Measurements from ENCODE around the gene TBPL1.

DNA sequence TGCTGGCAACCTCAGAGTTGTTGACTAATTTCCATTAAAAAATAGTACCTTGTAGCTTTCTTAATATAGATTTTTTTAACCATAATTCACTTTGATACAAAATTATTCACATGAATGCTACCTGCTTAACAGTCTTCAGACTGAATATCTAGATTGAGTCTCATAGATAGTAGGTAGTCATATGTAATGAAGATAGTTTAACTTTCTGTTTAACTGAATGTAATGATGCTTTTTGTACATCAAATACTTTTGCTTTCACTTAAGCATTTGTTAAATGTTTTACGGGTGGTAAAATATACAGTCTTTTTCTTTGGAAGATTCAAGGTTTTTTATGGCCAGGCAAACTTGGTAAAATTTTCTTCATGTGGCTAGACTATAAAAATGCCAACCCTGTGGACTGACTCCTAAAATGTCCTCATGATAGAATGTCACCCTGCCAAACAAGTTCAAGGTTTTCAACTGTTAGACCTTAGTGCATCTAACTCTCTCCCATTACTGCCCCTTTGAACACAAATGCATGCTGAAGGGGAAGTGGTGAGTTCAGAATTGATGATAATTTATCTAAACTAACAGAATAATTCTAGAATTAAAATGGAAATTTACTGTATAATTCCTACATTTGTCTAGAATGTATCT lies 16.4 kb downstream of the TBPL1 start:
- TF ChIP-seq POLR2A (IDR thresholded peaks at IDR 0.05), result no peak
- TF ChIP-seq, protein P1, sequence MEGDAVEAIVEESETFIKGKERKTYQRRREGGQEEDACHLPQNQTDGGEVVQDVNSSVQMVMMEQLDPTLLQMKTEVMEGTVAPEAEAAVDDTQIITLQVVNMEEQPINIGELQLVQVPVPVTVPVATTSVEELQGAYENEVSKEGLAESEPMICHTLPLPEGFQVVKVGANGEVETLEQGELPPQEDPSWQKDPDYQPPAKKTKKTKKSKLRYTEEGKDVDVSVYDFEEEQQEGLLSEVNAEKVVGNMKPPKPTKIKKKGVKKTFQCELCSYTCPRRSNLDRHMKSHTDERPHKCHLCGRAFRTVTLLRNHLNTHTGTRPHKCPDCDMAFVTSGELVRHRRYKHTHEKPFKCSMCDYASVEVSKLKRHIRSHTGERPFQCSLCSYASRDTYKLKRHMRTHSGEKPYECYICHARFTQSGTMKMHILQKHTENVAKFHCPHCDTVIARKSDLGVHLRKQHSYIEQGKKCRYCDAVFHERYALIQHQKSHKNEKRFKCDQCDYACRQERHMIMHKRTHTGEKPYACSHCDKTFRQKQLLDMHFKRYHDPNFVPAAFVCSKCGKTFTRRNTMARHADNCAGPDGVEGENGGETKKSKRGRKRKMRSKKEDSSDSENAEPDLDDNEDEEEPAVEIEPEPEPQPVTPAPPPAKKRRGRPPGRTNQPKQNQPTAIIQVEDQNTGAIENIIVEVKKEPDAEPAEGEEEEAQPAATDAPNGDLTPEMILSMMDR (IDR thresholded peaks at IDR 0.05), result no peak

All from transverse colon (tissue), 3 donors.